Activated CD8-positive, alpha-beta memory T cell treated with anti-CD3 and anti-CD28 coated beads, Interleukin-2, amount 50 U/mL, for 48 hours (primary cell): Measurements from ENCODE around the gene INKA2.

Experiments used
- DNase-seq: peaks from one replicate; pipeline ENCODE4 v3.0.0-alpha.2; 2020

INKA2 gene

GRCh38 chr1:111695801-111696200 is 43.4 kb downstream of the INKA2 start:
- no peak for DNase-seq

DNA sequence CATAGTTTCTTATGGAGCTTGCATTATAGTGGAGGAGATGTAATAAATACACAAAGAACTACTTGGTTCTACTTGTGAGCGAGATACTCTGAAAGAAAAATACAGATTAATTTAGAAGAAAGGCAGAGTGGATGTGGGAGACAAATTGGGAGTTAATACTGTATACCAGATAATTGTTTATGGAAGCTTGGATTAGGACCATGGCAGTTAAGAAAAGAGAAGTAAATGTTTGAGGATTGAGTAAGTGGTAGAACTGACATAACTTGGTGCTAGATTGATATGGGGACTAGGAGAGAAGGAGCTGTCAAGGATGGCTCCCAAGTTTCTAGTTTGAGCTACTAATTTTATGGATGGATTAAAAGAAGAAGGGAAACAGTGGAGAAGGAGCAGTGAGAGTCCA is 47.3 kb downstream of the INKA2 start:
- no peak for DNase-seq

DNA sequence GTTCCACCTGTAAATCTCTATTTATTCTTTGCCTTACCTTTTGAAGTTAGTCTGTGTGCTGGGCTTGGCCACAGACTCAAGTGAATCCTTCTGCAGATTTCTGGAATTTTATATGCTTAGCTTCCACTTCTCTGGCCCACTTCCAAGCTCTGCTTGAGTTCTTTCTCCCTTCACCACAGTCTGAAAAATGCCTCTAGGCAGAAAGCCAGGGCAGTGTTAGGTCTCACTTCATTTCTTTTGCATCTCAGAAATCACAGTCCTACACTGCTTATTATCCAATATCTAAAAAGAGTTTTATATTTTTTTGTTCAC is 48.9 kb downstream of the INKA2 start:
- no peak for DNase-seq
